ENCODE results near the gene ST8SIA1.
"Not testable (repeated sequence)": the region's sequence is repeated elsewhere in the genome, so short reads cannot be mapped to it uniquely, and the experiment has no call there.

Gene ST8SIA1, protein sequence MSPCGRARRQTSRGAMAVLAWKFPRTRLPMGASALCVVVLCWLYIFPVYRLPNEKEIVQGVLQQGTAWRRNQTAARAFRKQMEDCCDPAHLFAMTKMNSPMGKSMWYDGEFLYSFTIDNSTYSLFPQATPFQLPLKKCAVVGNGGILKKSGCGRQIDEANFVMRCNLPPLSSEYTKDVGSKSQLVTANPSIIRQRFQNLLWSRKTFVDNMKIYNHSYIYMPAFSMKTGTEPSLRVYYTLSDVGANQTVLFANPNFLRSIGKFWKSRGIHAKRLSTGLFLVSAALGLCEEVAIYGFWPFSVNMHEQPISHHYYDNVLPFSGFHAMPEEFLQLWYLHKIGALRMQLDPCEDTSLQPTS

GRCh38 chr12:22334410-22335100 is at the start of gene ST8SIA1:
Gene ST8SIA1 (minus strand): TSS chr12:22334707. CDS start chr12:22334232, 475 bp downstream.
- no peak for DNase-seq (ENCODE audit: low read depth)

GRCh38 chr12:22380031-22380430 is 45.5 kb upstream of the ST8SIA1 start:
- no peak for DNase-seq (ENCODE audit: low read depth)

DNA sequence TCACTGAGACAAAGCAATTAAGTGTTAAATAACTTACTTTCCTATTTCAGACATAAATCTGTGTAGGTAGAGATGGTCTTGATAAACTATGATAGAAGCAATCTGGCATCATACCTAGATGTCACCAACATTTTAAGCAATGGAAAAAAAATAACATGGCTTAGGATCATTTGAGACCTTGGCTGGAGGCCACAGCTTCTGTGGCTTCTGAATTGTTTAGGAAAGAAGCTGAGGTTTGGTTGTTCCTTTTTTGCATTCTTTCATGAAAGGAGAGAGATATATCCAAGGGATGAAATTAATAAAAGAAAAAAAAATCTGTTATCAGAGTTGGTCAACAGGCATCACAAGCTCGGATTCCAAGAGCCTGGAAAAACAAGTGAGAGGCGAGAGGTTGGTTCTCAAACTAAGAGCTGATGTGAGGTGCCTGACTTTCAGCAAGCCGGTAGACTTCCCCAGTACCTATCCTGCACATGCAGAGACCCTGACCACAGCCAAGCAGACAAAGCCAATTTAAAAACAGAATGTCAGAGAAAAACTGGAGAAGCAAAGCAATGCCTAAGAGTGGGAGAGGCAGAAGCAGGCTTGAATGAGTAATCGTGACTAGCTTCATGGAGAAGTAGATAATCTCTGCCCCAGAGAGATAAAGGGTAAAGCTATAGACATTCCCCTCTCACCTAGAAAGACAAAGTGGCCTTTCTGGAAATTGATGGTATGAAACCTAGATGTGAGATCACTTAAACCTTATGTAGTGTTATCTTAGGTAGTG is 43.4 kb upstream of the ST8SIA1 start:
- DNase-seq (ENCODE audit: low read depth) = no peak

- DNase-seq (ENCODE audit: low read depth) = not testable (repeated sequence)
Observed at GRCh38 chr12:22376596-22377150, 42.2 kb upstream of the ST8SIA1 start.

GRCh38 chr12:22374508-22374907 is 40.0 kb upstream of the ST8SIA1 start:
- DNase-seq (ENCODE audit: low read depth) = no peak

DNA sequence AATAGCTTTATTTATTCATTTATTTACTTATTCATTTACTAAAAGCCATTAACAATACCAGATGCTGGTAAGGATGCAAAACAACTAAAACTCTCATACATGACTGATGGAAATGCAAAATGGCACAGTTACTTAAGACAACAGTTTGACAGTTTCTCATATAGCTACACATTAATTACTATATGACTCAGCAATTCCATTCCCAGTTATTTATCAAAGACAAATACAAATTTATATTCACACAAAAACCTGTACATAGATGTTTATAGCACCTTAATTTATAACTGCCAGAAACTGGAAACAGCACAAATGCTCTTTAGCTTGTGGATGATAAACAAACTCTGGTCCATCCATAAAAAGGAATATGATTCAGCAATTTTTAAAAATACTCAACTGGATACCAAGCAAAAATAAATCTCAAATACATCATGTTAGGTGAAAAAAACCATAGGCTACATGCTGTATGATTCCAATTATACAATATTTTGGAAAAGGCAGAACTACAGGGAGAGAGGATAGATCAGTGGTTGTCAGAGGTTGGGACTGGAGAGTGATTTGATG is 37.9 kb upstream of the ST8SIA1 start:
- DNase-seq (ENCODE audit: low read depth) = no peak

GRCh38 chr12:22366181-22366580 is 31.7 kb upstream of the ST8SIA1 start:
- DNase-seq (ENCODE audit: low read depth) = no peak

DNA sequence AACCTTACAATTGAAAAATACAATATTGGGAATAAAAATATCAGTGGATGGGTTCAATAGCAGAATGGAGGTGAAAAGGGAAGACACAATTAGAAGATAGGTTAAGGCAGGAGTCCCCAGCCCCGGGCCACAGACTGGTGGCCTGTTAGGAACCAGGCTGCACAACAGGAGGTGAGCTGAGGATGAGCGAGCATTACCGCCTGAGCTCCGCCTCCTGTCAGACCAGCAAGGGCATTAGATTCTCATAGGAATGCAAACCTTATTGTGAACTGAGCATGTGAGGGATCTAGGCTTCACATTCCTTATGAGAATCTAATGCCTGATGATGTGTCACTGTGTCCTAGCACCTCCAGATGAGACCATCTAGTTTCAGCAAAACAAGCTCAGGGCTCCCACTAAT is 27.3 kb upstream of the ST8SIA1 start:
- no peak for DNase-seq (ENCODE audit: low read depth)

GRCh38 chr12:22360774-22361173 is 26.3 kb upstream of the ST8SIA1 start:
- DNase-seq (ENCODE audit: low read depth) = no peak

GRCh38 chr12:22357531-22357930 is 23.0 kb upstream of the ST8SIA1 start:
- no peak for DNase-seq (ENCODE audit: low read depth)

DNA sequence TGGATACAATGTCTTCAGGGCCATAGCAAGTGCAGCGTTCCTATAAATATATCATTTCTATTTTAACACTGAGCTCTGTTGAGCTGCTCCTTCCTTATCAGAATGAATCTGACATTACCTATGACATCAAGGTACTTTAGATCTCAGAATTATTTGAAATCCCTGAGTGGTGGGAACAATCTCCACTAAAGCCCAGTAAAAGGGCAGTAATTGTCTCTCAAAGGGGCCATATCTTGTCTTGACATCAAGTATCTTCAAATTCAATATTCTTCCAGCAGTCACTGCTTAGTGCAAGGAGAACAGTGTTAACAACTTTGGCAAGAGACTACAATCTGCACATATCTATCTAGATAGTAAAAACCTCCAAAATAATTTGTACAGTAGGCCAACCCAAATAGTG is 21.7 kb upstream of the ST8SIA1 start:
- DNase-seq (ENCODE audit: low read depth) = no peak

DNA sequence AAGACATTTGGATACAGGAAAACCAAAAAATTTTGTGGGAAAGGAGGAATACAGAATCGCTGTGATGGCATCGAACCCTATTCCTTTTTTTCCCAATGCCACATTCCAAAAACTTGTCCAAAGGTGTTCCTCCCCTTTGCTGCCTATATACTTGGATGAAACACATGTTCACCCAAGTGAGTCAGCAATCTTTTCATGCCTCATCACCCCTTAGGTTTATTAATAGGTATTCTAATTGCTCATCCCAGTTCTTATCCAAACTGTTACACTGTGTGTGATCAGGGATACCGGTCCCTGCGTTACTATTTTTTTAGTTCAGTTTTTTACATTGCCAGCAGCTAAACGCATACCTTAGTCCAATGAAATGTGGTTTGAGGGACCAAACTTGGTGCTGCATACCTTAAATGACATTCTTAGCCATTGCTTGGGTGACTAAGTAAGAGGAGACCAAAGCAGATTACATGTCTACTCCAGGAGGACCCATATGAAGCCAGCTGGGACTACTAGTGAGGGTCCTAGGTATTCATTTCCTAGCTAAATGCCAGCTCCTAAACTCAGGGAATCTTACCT is 20.6 kb upstream of the ST8SIA1 start:
- DNase-seq (ENCODE audit: low read depth) = no peak

DNA sequence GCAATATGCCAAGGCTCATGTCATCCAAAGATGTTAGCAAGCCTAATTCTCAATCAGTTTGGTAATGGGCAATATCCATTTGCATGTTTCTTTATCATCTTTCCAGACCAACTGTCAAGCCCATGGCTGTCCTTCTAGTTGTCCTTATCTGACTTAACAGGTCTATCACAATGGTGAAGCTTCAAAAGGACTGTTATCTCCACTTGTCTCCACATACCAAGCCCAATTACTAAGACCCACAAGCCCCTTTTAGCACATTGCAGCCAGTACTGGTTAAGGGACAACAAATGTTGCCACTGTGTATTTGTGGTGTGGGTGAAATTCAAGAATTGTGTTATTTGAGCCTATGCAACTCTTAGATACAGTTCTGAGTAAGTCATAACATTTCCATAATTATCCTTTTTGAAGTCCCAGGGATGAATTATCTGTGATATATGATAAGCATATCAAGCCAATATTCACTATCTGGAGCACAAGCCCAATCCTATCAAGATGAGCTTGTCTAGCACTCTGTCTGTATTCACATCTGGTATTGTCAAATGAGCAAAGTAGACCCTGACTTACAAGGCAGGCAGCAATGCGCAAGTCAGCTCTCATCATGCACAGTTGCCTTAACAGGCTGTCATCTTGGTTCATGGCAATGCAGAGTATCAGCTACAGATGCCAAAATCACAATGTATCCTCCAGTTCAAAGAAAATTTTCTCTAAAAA is 19.3 kb upstream of the ST8SIA1 start:
- DNase-seq (ENCODE audit: low read depth) = no peak

- no peak for DNase-seq (ENCODE audit: low read depth)
Observed at GRCh38 chr12:22350886-22351285, 16.4 kb upstream of the ST8SIA1 start.

DNA sequence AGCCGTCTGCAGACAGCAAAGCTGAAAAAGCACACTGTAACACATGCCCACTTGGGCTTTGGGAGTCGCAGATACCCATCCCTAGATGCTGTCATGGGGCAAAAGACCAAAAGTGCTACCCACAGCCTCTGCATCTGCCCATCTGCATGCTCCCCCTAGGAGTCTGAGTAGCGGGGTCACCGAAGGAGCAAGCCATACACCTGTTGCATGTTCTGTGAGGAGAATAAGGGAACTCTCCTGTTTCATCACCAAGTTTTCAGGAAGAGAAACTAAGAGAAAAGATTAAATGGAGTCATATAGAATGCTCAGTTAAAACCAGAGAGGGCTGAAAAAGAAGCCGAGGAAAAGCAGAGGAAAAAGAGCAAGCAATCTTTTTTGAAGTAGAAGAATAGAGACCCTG is 13.7 kb upstream of the ST8SIA1 start:
- DNase-seq (ENCODE audit: low read depth) = no peak

DNA sequence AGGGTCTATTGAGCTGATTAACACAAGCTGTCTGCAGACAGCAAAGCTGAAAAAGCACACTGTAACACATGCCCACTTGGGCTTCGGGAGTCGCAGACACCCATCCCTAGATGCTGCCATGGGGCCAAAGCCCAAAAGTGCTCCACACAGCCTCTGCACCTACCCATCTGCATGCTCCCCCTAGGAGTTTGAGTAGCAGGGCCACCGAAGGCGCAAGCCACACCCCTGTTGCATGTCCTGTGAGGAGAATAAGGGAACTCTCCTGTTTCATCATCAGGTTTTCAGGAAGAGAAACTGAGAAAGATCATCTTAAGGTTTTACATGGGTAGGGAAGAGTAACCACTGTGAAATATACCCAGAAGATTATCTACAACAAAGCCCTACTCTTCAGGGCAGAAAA is 5.6 kb upstream of the ST8SIA1 start:
- no peak for DNase-seq (ENCODE audit: low read depth)

DNA sequence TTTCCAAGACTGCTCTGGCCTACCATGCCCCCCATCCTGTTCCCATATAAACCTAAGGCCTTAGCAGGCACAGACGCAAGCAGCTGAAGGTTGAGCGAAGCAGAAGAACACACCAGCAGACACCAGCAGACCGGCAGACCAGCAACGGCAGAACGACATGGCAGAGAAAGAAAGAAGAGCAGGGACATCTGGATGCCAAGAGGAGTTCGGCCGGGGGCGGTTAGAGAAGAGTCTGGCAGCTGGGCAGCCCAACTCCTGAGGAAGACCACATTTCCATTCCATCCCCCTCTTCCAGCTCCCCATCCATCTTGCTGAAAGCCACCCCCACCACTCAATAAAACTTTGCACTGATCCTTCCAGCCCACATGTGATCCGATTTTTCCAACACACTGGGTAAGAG is 5.2 kb upstream of the ST8SIA1 start:
- DNase-seq (ENCODE audit: low read depth) = no peak

DNA sequence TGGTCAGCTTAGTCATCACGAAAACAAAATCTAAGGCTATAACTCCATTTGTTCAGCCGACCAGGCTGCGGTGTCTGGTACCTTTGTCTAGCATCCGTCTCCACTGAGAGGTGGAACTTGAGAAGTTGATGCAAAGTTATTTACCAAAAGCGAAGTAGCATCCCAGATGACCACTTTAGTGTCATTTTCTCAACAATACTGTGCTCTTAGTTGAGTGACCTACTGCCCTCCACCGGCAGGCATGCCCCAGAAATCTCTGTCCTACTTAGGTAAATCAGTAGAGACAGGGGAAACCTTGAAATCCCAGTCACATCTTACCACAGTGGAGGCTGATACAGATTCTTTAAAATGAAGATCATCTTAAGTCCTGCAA is 1.3 kb upstream of the ST8SIA1 start:
- no peak for DNase-seq (ENCODE audit: low read depth)

DNA sequence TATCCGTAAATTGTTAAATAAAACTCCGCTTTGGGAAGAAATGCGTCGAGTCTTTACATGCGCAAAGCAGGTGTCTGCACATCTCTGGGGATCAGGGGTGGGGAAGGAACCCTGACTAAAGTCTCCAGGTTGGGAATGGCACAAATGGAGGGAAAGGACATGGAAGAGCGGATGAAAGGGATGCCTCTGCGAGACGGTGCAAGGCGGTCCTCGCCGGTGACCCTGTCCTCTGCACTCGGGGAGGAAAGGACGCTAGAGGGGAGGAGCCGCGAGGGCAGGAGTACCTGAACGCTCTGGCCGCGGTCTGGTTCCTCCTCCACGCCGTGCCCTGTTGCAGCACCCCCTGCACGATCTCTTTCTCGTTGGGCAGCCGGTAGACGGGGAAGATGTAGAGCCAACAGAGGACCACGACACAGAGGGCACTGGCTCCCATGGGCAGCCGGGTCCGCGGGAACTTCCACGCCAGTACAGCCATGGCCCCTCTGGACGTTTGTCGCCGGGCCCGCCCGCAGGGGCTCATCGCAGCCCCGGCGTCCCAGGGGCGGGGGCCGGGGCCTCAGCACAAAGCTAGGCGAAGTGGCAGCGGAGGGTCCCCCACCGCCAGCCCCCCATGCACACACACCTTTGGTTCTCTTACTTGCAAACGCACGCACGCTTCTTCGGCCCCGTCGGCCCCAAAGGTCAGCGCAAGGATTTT is 646 bp downstream of the ST8SIA1 start:
- no peak for DNase-seq (ENCODE audit: low read depth)

GRCh38 chr12:22333186-22333712 is 1.3 kb downstream of the ST8SIA1 start:
- no peak for DNase-seq (ENCODE audit: low read depth)

All from stimulated activated CD8-positive, alpha-beta memory T cell treated with anti-CD3 and anti-CD28 coated beads, Interleukin-4, amount 100 ng/mL, for 24 hours (primary cell).